NCI-H1436 (cell line): ENCODE data around the gene LRRC3.
"Not testable (repeated sequence)": the region's sequence is repeated elsewhere in the genome, so short reads cannot be mapped to it uniquely, and the experiment has no call there.

Experiments used
- DNase-seq: peaks from one replicate; lab custom pipeline; 2025; lab: John Stamatoyannopoulos, UW

Gene LRRC3

GRCh38 chr21:44497703-44498126, 42.4 kb downstream of the LRRC3 start:
- DNase-seq, result peak; percentile 60

- no peak for DNase-seq
Observed at GRCh38 chr21:44498280-44499210, 43.2 kb downstream of the LRRC3 start.

DNA sequence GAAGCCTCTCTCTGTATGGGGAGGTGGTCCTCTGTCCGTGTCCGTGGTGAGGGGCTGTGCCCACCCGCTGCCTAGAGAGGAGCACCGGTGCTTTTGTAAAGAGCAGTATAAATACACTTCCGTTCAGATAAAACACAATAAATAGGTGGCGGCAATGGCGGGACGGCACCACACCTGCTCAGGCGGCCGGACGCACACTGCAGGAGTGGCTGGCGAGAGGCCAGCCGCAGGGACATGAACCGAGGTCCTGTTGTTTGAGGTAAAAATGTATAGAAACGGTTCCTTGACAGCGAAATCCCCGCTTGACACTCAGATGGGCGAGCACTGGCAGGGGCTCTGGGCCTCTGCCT, 43.9 kb downstream of the LRRC3 start:
- DNase-seq, result no peak

GRCh38 chr21:44499631-44500030, 44.3 kb downstream of the LRRC3 start:
- DNase-seq, result no peak

GRCh38 chr21:44500111-44500510, 44.8 kb downstream of the LRRC3 start:
- DNase-seq, result no peak

DNA sequence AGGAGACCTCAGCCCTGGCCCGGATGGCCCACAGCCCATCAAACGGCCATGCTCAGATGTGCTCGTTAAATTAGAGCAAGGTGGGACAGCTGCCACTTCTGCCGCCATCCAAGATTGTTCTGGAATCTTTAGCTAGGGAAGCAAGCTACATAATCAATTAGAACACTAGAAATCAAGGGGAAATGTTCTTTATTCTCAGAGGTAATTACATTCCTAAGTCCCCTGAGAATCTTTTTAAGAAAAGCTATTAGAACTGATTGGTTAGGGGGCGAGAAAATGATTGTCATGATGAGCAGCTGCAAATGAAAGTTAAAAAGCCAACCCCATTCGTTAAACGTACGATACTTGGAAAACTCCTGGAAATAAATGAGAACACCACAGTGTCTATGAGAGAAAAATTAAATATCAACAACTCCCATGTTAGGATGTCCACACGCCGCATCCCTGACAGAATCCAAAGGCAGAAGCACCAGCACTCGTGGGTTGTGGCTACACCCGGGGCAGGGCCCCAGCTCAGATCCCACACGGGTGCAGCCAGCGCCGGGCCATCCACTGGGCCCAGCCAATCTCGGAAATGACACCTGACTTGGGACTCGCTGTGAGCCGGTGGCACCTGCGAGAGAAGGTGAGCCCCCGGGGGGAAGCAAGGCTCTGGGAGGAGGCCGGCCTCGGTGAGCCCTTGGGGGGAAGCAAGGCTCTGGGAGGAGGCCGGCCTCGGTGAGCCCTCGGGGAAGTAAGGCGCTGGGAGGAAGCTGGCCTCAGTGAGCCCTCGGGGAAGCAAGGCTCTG, 47.1 kb downstream of the LRRC3 start:
- DNase-seq, result no peak

DNA sequence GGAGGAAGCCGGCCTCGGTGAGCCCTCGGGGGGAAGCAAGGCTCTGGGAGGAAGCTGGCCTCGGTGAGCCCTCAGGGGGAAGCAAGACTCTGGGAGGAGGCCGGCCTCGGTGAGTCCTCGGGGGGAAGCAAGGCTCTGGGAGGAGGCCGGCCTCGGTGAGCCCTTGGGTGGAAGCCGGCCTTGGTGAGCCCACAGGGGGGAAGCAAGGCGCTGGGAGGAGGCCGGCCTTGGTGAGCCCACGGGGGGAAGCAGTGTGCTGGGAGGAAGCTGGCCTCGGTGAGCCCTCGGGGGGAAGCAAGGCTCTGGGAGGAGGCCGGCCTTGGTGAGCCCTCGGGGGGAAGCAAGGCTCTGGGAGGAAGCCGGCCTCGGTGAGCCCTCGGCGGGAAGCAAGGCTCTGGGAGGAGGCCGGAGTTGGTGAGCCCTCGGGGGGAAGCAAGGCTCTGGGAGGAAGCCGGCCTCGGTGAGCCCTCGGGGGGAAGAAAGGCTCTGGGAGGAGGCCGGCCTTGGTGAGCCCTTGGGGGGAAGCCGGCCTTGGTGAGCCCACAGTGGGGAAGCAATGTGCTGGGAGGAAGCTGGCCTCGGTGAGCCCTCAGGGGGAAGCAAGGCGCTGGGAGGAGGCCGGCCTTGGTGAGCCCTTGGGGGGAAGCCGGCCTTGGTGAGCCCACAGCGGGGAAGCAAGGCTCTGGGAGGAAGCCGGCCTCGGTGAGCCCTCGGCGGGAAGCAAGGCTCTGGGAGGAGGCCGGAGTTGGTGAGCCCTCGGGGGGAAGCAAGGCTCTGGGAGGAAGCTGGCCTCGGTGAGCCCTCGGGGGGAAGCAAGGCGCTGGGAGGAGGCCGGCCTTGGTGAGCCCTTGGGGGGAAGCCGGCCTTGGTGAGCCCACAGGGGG, 47.9 kb downstream of the LRRC3 start:
- DNase-seq, result not testable (repeated sequence)

DNA sequence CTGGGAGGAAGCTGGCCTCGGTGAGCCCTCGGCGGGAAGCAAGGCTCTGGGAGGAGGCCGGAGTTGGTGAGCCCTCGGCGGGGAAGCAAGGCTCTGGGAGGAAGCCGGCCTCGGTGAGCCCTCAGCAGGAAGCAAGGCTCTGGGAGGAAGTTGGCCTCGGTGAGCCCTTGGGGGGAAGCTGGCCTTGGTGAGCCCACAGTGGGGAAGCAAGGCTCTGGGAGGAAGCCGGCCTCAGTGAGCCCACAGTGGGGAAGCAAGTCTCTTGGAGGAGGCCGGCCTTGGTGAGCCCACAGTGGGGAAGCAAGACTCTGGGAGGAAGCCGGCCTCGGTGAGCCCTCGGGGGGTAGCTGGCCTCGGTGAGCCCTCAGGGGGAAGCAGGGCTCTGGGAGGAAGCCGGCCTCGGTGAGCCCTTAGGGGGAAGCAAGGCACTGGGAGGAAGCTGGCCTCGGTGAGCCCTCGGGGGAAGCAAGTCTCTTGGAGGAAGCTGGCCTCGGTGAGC, 48.6 kb downstream of the LRRC3 start:
- DNase-seq, result no peak

GRCh38 chr21:44505673-44506278, 50.5 kb downstream of the LRRC3 start:
- no peak for DNase-seq

DNA sequence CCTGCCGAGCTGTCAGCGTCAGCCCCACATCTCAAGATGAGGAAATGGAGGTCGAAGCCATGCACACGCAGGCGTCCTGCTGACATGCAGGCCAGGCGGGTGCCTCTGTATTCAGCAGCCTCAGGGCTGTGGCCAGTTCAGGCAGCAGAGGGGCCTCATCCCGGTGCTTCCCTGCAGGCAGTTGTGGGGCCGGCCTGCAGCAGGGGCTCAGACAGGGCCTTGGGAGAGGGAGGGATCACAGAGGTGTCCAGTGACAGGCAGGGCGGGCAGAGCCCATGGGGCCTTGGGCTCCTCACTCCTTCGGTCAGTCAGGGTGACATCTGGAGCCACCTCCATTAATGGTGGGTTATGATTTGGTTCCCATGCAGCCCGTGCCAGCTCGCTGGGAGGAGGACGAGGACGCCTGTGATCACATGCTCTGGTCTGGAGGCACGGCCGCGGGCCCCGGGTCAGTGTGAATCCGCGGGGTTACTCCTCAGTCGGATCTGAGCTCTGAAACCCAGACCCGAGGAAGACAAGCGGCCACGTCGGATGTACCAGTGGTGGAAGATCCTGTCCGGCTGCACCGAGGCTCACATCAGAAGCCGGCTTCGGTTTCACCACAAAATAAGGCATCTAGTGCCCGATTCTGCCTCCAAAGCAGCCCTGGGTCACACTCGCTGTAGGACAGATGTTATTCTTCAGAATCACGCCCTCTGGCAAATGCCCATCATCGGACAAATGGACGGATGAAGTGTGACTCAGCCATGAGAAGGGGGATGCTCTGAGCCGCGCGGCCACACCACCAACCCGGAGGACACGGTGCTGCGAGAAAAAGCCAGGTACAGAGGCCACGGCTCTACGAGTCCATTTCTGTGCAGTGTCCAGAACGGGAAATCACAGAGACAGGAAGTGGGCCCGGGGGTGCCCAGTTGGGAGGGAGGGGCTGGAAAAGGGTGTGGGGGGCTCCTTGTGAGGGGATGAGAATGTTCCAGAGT, 51.3 kb downstream of the LRRC3 start:
- DNase-seq, result no peak

- DNase-seq, result no peak
Observed at GRCh38 chr21:44507673-44508425, 52.5 kb downstream of the LRRC3 start.

GRCh38 chr21:44508426-44508710, 53.1 kb downstream of the LRRC3 start:
- DNase-seq, result no peak

DNA sequence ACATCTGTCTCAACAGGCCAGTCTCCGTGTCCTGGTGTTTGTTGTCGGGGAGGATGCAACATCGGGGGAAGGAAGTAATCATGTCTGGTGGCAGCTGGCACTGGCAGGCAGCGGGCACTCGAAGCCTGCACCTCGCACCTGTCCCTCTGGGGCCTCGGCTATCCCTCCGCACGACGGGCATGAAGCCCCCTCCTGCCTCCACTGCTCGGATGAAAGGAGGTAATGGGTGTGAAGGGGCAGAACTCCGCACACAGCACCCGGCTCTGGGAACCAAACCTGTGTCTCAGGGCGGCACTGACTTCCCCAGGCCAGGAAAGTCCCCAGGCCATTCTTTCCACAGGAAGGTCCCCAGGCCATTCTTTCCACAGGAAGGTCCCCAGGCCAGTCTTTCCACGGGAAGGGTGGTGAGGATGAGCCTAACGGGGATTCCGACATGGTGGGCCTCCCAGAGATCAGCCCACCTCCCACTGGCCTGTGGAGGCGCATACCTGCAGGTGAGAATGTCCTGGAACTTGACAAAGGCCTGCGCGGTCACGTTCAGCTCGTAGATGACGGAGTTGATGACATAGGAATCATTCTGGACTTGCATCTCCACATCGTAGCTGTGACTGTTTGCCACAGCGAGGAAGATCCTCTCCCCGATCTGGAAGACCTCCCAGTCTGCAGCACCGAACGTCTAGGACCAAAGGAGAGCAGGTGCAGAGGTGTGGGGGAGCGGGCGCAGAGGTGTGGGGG, 53.6 kb downstream of the LRRC3 start:
- no peak for DNase-seq

- DNase-seq, result no peak
Observed at GRCh38 chr21:44509539-44509938, 54.2 kb downstream of the LRRC3 start.

DNA sequence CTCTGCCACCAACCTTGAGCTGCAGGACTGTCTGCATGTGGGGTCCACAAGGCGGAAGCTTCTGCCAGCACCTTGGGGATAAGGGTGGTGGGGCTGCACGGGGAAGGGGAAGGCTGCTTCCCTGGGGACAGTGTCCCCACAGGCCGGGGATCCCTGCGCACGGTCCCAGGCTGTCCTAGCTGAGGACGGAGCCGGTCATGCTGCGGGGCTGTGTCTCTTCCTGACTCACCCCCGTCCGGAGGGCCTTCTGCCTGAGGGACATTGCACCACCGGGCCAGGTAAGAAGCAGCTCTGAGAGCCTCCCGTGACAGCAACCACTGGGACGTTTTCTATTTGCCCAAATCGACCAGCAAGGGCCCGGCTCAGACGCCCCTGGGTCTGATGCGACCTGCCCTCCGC, 54.8 kb downstream of the LRRC3 start:
- DNase-seq, result no peak

DNA sequence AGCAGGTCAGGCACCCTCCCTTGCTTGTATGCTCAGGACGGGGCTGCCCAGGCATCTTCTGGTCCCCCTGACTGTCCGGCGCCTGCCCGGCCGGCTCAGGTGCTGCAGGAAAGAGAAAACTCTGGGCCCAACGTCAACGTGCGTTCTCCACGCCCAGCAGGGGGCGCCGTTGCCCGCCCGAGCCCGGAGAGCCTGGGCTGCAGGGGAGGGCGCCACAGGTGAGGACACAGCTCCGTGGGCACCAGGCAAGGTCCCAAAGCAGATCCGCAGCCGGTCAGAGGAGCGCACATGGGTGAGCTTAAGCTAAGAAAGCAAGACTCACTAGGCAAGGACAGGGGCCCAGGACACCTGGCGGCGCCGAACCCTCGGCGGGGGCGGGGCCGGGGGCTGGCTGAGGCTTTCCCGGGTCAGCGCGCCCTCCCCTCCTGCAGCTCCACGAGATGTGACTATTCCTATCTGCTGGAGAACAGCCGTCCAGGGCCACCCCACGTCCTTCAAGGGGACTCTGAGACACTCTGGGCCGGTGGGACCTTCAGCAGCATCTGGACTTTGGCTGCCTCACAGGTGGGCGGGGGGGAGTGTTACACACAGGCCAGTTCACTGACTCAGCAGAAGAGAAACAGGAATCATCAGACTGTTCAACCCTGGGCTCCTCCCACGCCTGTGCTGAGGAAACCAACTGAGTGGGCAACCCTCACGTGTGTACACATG, 55.4 kb downstream of the LRRC3 start:
- peak; percentile 76 for DNase-seq

DNA sequence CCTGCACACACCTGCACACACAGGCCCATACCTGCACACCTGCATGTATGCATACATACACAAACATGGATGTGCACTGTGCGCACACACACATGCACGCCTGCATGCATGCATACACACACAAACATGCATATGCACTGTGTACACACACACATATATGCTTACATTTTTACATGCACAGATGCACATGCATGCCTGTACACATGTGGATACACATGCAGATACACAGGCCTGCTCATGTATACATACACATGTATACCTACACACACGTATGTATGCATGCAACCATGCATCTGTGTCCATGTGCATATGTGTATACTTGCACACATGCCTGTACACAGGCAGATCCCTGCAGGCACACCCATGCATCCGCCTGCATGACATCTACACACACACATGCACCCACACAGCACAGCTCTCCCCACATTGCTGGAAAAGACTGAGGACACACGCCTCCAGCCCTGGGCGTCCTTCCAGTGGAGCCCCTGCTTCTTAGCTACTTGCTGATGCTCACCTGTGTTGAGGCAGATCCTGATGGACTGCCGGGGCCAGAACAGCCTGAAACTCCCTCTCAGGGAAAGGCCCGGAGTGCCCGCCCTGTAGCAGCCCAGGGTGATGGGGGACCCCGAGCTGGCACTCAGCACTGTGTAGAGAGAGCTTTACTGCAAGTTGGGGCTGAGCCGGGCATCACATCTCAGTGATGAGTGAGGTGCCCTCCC, 56.1 kb downstream of the LRRC3 start:
- no peak for DNase-seq
